GM18508 (cell line): ENCODE results near the gene TMIGD1.
A peak's percentile ranks its signal among the peaks of the same experiment; 100 is the strongest.

Experiments used
- ATAC-seq: cut with Tn5 transposase; IDR thresholded peaks from one replicate; pipeline ENCODE4 v1.9.1; 2021; ENCODE audit warnings: moderate number of reproducible peaks; ENCODE audit not compliant: insufficient read depth, unreplicated experiment

The TMIGD1 gene

GRCh38 chr17:30336369-30337171, 2.7 kb upstream of the TMIGD1 start:
- no peak for ATAC-seq

- no peak for ATAC-seq
Observed at GRCh38 chr17:30334421-30334820, 564 bp upstream of the TMIGD1 start.

- ATAC-seq: peak; percentile 48
Observed at GRCh38 chr17:30332057-30332542, 1.8 kb downstream of the TMIGD1 start.

- no peak for ATAC-seq
Observed at GRCh38 chr17:30326809-30327208, 7.0 kb downstream of the TMIGD1 start.

GRCh38 chr17:30324723-30325122, 9.1 kb downstream of the TMIGD1 start:
- ATAC-seq: no peak

- no peak for ATAC-seq
Observed at GRCh38 chr17:30323895-30324319, 9.9 kb downstream of the TMIGD1 start.

GRCh38 chr17:30323262-30323894, 10.5 kb downstream of the TMIGD1 start:
- ATAC-seq: no peak

GRCh38 chr17:30321314-30321713, 12.5 kb downstream of the TMIGD1 start:
- no peak for ATAC-seq

- ATAC-seq: no peak
Observed at GRCh38 chr17:30318155-30318554, 15.7 kb downstream of the TMIGD1 start.

- no peak for ATAC-seq
Observed at GRCh38 chr17:30316736-30317135, 17.1 kb downstream of the TMIGD1 start.

- ATAC-seq: no peak
Observed at GRCh38 chr17:30315106-30315505, 18.8 kb downstream of the TMIGD1 start.

- no peak for ATAC-seq
Observed at GRCh38 chr17:30314474-30314873, 19.4 kb downstream of the TMIGD1 start.

GRCh38 chr17:30312226-30312625, 21.6 kb downstream of the TMIGD1 start:
- no peak for ATAC-seq

GRCh38 chr17:30310562-30310961, 23.3 kb downstream of the TMIGD1 start:
- no peak for ATAC-seq

GRCh38 chr17:30309591-30309990, 24.3 kb downstream of the TMIGD1 start:
- no peak for ATAC-seq

- ATAC-seq: no peak
Observed at GRCh38 chr17:30308406-30308805, 25.5 kb downstream of the TMIGD1 start.

GRCh38 chr17:30304778-30305177, 29.1 kb downstream of the TMIGD1 start:
- no peak for ATAC-seq

GRCh38 chr17:30302241-30302640, 31.6 kb downstream of the TMIGD1 start:
- ATAC-seq: no peak

GRCh38 chr17:30300818-30301217, 33.0 kb downstream of the TMIGD1 start:
- ATAC-seq: no peak

GRCh38 chr17:30299000-30299399, 34.9 kb downstream of the TMIGD1 start:
- ATAC-seq: no peak

- ATAC-seq: no peak
Observed at GRCh38 chr17:30297715-30298114, 36.1 kb downstream of the TMIGD1 start.
